K562 (cell line): ENCODE measurements around the gene SLC31A1. TPM values are rescaled to one million over a fixed set of nuclear protein-coding genes. Genes with fewer than 3 reads are reported as not detected.

Experiments
- CBX8 ChIP-seq: fragments of 200-600 bp; sonication (generic); IDR thresholded peaks from 2 replicates; pipeline ENCODE4 v1.6.1; 2012; ENCODE audit warnings: borderline replicate concordance, mixed run types, low read depth, mild to moderate bottlenecking, moderate library complexity, mixed read lengths, low read length, control low read depth, inconsistent platforms; ENCODE audit not compliant: poor library complexity, severe bottlenecking; ENCODE audit errors: extremely low read depth
- GTF2F1 ChIP-seq: IDR thresholded peaks from 2 replicates; pipeline ENCODE4 v1.6.1; 2011; ENCODE audit warnings: low read depth, low read length, improper control_type of control experiment
- L3MBTL2 ChIP-seq: fragments of 450-650 bp; IDR thresholded peaks from 2 replicates; pipeline ENCODE4 v1.6.1; 2016; ENCODE audit warnings: mild to moderate bottlenecking, moderate library complexity
- NUFIP1 ChIP-seq: fragments of 450-650 bp; IDR thresholded peaks from 2 replicates; pipeline ENCODE4 v1.6.1; 2018; ENCODE audit not compliant: partially characterized antibody
- POLR2AphosphoS5 ChIP-seq: IDR thresholded peaks from 2 replicates; pipeline ENCODE4 v1.6.1; 2011; ENCODE audit warnings: mild to moderate bottlenecking, low read depth, low read length, moderate library complexity; ENCODE audit not compliant: control insufficient read depth, insufficient read depth
- TAF9B ChIP-seq: fragments of 450-650 bp; IDR thresholded peaks from 2 replicates; pipeline ENCODE4 v1.6.1; 2018; ENCODE audit warnings: mild to moderate bottlenecking; ENCODE audit not compliant: partially characterized antibody
- ZBTB40 ChIP-seq, 2 experiments: fragments of 450-650 bp in 1 of 2; sonication (generic) in 1 of 2; formaldehyde crosslinking in 1 of 2; IDR thresholded peaks; 2 replicates each; pipeline versions ENCODE4 v1.7.1 to v1.9.0; 2016 to 2022; ENCODE audit warnings: inconsistent platforms in 1 of 2, mild to moderate bottlenecking in 1 of 2, missing genetic modification reagents in 1 of 2
- ZC3H11A ChIP-seq: IDR thresholded peaks from 2 replicates; pipeline ENCODE4 v1.6.1; 2012; ENCODE audit warnings: low read depth, low read length, improper control_type of control experiment
- ZNF175 ChIP-seq: fragments of 200-800 bp; sonication (Bioruptor generic); IDR thresholded peaks from 2 replicates; pipeline ENCODE4 v1.6.1; 2016; ENCODE audit warnings: low read depth, mild to moderate bottlenecking, missing genetic modification characterization, missing compliant biosample characterization
- ZNF311 ChIP-seq: fragments of 250-450 bp; sonication (Bioruptor Pico); IDR thresholded peaks from 2 replicates; pipeline ENCODE4 v1.4.0; 2020; ENCODE audit warnings: mild to moderate bottlenecking, moderate library complexity
- ZNF830 ChIP-seq: fragments of 250-450 bp; sonication (Bioruptor Pico); IDR thresholded peaks from 2 replicates; pipeline ENCODE4 v1.5.0; 2021; ENCODE audit warnings: mild to moderate bottlenecking
- polyA plus RNA-seq, 8 experiments: library from polyadenylated mRNA; depleted of rRNA in 4 of 8; stranded (reverse) in 5 of 8; unstranded in 3 of 8; fragments of >200 nt; fragmentation: Nextera tagmentation in 2 of 8; fragmentation: Illumina TruSeq in 1 of 8; extraction: Ambion mirVana in 2 of 8; extraction: Trizol in 1 of 8; gene quantifications; 2 replicates each; pipeline versions ENCODE4 v1.2.1 to v1.2.3, GENCODE V29; 2011 to 2014; ENCODE audit warnings: inconsistent platforms in 1 of 8, missing spikeins in 1 of 8
- total RNA-seq, 7 experiments: library from RNA; depleted of rRNA in 6 of 7; stranded (reverse); fragments of >200 nt in 6 of 7; fragmentation: Illumina TruSeq in 2 of 7; extraction: Trizol in 2 of 7; gene quantifications; 2 replicates each; pipeline versions ENCODE4 v1.2.1 to v1.2.3, GENCODE V29; 2011 to 2021; ENCODE audit warnings: low replicate concordance in 1 of 7
- TF ChIP-seq, protein P1 (sequence below): sonication (generic); formaldehyde crosslinking; IDR thresholded peaks from 2 replicates; pipeline ENCODE4 v1.8.0; 2023; ENCODE audit warnings: mild to moderate bottlenecking, missing genetic modification reagents
- TF ChIP-seq, protein P2 (sequence below): fragments of 250-450 bp; sonication (Bioruptor Pico); IDR thresholded peaks from 2 replicates; pipeline ENCODE4 v1.5.0; 2021
- TF ChIP-seq, protein P3 (sequence below), 2 experiments: IDR thresholded peaks; 2 replicates each; pipeline ENCODE4 v1.6.1; 2011; ENCODE audit warnings: borderline replicate concordance in 1 of 2, control low read depth in 1 of 2, low read depth in 1 of 2, low read length in 1 of 2, mild to moderate bottlenecking in 1 of 2, mixed read lengths in 1 of 2, moderate library complexity in 1 of 2; ENCODE audit not compliant: insufficient read depth in 1 of 2, insufficient read length in 1 of 2, poor library complexity in 1 of 2, severe bottlenecking in 1 of 2; ENCODE audit errors: extremely low read depth in 1 of 2

Gene SLC31A1
- total and polyA plus RNA-seq, 9 of the 15 experiments (the other 6 are each of a cell fraction or from before 2014, with no cell fraction given) = 15.4 to 40.7 (median 25.9) TPM

GRCh38 chr9:113228130-113228665, 6.9 kb downstream of the SLC31A1 start (continued):
- TF ChIP-seq ZBTB40 (IDR thresholded peaks at IDR 0.05) (no peak), ZBTB40 (CRISPR knock-in tag; IDR thresholded peaks at IDR 0.05) (no peak), ZNF311 (CRISPR knock-in tag) (no peak), ZNF830 (CRISPR knock-in tag) (no peak), GTF2F1 (no peak), NUFIP1 (no peak), POLR2AphosphoS5 (no peak), ZC3H11A (no peak), L3MBTL2 (peak; percentile 84), CBX8 (no peak), TAF9B (no peak), ZNF175 (CRISPR knock-in tag) (peak; percentile 95)
- TF ChIP-seq, protein P1, sequence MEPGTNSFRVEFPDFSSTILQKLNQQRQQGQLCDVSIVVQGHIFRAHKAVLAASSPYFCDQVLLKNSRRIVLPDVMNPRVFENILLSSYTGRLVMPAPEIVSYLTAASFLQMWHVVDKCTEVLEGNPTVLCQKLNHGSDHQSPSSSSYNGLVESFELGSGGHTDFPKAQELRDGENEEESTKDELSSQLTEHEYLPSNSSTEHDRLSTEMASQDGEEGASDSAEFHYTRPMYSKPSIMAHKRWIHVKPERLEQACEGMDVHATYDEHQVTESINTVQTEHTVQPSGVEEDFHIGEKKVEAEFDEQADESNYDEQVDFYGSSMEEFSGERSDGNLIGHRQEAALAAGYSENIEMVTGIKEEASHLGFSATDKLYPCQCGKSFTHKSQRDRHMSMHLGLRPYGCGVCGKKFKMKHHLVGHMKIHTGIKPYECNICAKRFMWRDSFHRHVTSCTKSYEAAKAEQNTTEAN = no peak
- TF ChIP-seq, protein P2, sequence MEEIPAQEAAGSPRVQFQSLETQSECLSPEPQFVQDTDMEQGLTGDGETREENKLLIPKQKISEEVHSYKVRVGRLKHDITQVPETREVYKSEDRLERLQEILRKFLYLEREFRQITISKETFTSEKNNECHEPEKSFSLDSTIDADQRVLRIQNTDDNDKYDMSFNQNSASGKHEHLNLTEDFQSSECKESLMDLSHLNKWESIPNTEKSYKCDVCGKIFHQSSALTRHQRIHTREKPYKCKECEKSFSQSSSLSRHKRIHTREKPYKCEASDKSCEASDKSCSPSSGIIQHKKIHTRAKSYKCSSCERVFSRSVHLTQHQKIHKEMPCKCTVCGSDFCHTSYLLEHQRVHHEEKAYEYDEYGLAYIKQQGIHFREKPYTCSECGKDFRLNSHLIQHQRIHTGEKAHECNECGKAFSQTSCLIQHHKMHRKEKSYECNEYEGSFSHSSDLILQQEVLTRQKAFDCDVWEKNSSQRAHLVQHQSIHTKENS (CRISPR knock-in tag) = no peak
- TF ChIP-seq, protein P3, sequence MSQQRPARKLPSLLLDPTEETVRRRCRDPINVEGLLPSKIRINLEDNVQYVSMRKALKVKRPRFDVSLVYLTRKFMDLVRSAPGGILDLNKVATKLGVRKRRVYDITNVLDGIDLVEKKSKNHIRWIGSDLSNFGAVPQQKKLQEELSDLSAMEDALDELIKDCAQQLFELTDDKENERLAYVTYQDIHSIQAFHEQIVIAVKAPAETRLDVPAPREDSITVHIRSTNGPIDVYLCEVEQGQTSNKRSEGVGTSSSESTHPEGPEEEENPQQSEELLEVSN (IDR thresholded peaks at IDR 0.05; ENCODE audit: borderline replicate concordance in 1 of 2, extremely low read depth in 1 of 2, insufficient read depth in 1 of 2, insufficient read length in 1 of 2, low read depth in 1 of 2, low read length in 1 of 2, poor library complexity in 1 of 2, severe bottlenecking in 1 of 2) = peak in 1 of 2 experiments; percentile 38
